Activated CD8-positive, alpha-beta memory T cell treated with anti-CD3 and anti-CD28 coated beads, Interleukin-2, amount 50 U/mL, for 24 hours (primary cell): Measurements from ENCODE around the gene IER5.

Experiments
- DNase-seq: peaks from one replicate; pipeline ENCODE4 v3.0.0-alpha.2; 2020; ENCODE audit errors: extremely low read depth

Gene IER5

GRCh38 chr1:181135437-181135731 lies 46.9 kb downstream of the IER5 start:
- no peak for DNase-seq

- DNase-seq, result no peak
Observed at GRCh38 chr1:181135815-181136737, 47.6 kb downstream of the IER5 start.

- DNase-seq, result no peak
Observed at GRCh38 chr1:181136738-181137122, 48.2 kb downstream of the IER5 start.

- DNase-seq, result no peak
Observed at GRCh38 chr1:181137217-181137743, 48.8 kb downstream of the IER5 start.

GRCh38 chr1:181139631-181140061 lies 51.1 kb downstream of the IER5 start:
- DNase-seq, result no peak

- DNase-seq, result no peak
Observed at GRCh38 chr1:181140398-181140797, 51.9 kb downstream of the IER5 start.

- DNase-seq, result no peak
Observed at GRCh38 chr1:181140891-181141290, 52.4 kb downstream of the IER5 start.

- peak; percentile 52 for DNase-seq
Observed at GRCh38 chr1:181141431-181141910, 53.0 kb downstream of the IER5 start.
